AG10803 (cell line): ENCODE results near the gene ETV3L.
"Not testable (repeated sequence)": the region's sequence is repeated elsewhere in the genome, so short reads cannot be mapped to it uniquely, and the experiment has no call there.

Source experiments
- DNase-seq: peaks from one replicate; pipeline ENCODE4 v3.0.0; 2010; ENCODE audit warnings: low read depth
- H3K4me3 ChIP-seq: 2 replicates; pipeline ENCODE4 v1.5.1; 2011; ENCODE audit warnings: mild to moderate bottlenecking, low read length, control low read depth
- TF ChIP-seq, protein P1 (sequence below): conservative IDR thresholded peaks from 2 replicates; pipeline ENCODE4 v1.5.1; 2011; ENCODE audit warnings: mild to moderate bottlenecking, low read length, control low read depth, inconsistent platforms

The ETV3L gene

DNA sequence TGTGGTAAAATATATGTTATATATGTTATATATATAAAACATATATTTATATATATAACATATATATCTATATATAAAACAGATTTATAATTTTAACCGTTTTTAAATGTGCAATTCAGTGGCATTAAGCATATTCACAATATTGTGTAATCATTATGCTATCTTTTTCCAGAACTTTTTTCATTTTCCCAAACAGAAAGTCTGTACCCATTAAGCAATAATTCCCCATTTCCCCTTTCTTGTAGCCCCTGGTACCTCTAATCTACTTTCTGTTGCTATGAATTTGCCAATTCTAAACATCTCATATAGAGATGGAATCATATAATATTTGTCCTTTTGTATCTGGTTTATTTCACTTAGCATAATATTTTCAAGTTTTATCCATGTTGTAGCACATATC is 43.3 kb downstream of the ETV3L start:
- TF ChIP-seq, protein P1, sequence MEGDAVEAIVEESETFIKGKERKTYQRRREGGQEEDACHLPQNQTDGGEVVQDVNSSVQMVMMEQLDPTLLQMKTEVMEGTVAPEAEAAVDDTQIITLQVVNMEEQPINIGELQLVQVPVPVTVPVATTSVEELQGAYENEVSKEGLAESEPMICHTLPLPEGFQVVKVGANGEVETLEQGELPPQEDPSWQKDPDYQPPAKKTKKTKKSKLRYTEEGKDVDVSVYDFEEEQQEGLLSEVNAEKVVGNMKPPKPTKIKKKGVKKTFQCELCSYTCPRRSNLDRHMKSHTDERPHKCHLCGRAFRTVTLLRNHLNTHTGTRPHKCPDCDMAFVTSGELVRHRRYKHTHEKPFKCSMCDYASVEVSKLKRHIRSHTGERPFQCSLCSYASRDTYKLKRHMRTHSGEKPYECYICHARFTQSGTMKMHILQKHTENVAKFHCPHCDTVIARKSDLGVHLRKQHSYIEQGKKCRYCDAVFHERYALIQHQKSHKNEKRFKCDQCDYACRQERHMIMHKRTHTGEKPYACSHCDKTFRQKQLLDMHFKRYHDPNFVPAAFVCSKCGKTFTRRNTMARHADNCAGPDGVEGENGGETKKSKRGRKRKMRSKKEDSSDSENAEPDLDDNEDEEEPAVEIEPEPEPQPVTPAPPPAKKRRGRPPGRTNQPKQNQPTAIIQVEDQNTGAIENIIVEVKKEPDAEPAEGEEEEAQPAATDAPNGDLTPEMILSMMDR, result no peak
- no peak for DNase-seq
- H3K4me3 ChIP-seq, result no peak overlapping the region

DNA sequence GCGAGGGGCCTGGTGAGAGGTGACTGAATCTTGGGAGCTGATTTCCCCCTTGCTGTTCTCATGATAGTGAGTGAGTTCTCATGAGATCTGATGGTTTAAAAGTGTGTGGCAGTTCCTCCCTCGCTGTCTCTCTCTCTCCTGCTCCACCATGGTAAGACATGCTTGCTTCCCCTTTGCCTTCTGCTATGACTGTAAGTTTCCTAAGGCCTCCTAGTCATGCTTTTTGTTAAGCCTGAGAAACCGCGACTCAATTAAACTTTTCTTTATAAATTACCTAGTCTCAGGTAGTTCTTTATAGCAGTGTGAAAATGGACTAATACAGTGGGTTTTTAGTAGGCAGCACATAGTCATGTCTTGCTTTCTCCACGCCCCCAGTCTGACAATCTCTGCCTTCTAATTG is 43.9 kb downstream of the ETV3L start:
- not testable (repeated sequence) for H3K4me3 ChIP-seq, DNase-seq

DNA sequence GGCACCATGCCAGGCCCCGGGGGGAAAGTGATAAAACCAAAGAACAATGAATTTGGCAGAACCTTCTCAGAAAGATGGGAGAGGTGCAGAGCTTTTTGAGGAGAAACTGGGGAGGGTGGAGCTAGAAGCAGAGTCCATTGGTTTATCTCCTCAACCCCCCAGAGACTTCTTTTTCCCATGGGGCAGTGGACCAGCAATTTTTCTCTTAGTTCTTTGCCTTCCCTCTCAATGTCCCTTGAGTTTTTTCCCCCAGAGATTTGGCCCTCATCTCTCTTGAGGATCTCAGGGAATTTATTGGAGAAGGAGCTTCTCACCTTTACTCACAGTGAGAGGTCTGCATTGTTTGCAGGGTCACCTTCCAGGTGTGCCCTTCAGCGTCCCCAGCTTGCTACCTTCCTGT is 48.8 kb downstream of the ETV3L start:
- DNase-seq, result no peak
- TF ChIP-seq, protein P1, result no peak
- no peak overlapping the region for H3K4me3 ChIP-seq

DNA sequence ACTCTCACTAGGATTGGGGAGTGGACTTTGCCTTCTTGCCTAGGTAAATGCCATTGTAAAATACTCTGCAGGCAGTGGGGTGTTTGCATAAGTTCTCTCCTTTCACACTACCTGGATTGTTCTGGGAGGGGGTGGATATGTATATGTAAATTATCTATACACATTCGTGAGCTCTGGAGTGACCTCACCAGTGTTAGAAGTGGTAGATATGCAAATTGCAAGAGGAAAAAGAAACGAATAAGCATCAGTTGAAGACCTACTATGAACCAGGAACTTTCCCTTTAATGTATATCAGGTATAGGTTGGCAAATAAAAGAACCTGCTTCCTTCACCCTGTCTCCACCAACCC is 52.6 kb downstream of the ETV3L start:
- TF ChIP-seq, protein P1, result no peak
- H3K4me3 ChIP-seq, result no peak overlapping the region
- no peak for DNase-seq

DNA sequence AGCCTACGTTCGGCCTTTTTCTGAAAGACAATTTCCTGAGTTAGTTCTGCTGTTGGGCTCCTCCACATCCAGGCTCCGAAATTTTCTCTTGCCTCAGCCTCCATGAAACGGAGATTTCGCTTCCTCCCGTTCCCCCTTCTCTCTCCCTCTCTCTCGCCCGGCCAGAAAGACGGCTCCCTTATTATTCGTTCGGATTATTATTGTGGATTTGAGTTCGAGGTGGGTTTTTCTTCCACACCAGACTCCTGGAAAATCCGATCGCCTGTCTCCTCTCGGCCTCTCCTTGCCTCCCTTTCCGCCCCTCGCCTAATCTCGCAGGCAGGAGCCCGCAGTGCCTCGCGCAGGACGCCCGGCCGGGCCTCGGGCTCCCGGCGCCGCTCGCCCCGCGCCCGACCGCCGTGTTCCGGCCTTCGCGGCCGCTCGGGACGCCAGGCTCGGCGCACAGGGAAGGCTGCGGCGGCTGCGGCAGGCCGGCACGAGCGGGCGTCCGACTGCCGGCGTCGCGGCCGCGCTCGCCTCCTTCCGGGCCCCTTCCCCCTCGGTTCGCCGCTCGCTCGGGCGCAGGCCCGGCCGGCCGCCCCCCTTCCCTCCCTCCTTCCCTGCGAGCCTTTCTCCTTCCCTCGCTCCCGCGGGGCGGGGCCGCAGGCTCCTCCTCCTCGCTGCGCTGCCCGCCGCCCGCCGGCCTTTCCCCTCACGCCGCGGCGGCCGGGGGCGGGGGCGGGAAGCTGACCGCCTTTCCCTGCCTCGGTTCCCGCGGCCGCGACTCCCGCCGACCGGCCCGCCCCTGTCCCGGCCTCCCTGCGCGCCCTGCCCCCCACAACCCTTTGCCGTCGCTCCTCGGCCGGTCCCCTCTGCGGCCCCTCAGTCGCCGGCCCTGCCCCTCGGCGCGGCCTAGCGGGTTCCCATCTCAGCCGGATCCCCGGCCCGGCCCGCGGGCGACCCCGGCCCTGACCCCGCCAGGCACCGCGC is 54.1 kb downstream of the ETV3L start, which contains the start of gene ARHGEF11:
TSS of gene ARHGEF11 (minus strand) at position 493 of the 969 bp plus-strand sequence. CDS start 1,412 bp downstream, outside the sequence.
- TF ChIP-seq, protein P1, result no peak
- DNase-seq, result peak; percentile 91
- peak within 1 kb of the TSS; percentile 69 for H3K4me3 ChIP-seq

DNA sequence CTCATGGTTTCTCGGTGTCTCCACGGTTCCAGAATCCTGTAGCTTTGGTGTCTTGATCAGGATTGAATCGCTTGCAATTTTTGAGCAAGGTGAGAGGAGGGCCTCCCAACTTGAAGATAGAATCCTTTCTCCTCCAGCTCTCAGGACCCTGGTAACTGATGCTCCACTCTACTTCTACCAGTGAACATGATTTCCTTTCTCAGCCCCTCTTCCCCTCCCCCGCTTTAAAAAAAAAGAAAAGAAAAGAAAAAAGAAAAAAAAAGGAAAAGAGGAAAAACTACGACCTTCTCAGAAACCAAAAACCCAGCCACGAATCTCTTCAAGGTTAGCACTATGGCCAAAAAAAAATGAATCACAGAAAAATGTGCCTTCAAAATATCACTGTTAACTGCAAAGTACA is 55.3 kb downstream of the ETV3L start:
- H3K4me3 ChIP-seq, result peak overlapping the region; percentile 69
- TF ChIP-seq, protein P1, result no peak
- DNase-seq, result no peak

DNA sequence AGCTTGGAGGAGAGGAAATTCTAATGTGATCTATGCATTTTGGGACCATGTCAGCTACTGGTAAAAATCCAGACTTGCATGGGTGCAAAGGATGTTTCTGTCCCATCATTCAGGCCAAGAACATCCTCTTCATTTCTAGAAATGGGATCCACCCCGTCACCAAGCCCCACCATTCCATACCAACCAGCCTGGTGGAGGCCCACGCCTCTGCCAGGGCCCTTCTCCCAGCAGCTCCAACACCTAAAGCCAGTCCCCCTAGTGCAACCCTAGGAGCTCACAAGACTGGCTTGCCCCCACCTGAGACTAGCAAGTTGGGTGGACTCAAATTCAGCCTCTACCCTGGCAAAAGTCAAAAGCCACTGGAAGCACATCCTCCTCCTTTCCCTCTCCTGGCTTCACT is 55.9 kb downstream of the ETV3L start:
- no peak for DNase-seq
- peak overlapping the region; percentile 69 for H3K4me3 ChIP-seq

More for the DNA sequence above, 55.9 kb downstream of the ETV3L start:
- TF ChIP-seq, protein P1, result no peak
